ENCODE data around the gene ZMPSTE24.

- no peak for TF ChIP-seq CTCF (IDR thresholded peaks at IDR 0.05)
- no peak for TF ChIP-seq POLR2A (IDR thresholded peaks at IDR 0.05)
Measured at GRCh38 chr1:40255231-40255630, 2.8 kb upstream of the ZMPSTE24 start.

Measured in testis (tissue), 2 donors.